ENCODE results near the gene MAFB.
A peak's percentile ranks its signal among the peaks of the same experiment; 100 is the strongest.

The MAFB gene

GRCh38 chr20:40702504-40702903 lies 13.5 kb upstream of the MAFB start:
- DNase-seq = no peak

- no peak for DNase-seq
These were observed 9.7 kb upstream of the MAFB start for GRCh38 chr20:40698744-40699143.

- DNase-seq = no peak
These were observed 9.2 kb upstream of the MAFB start for GRCh38 chr20:40698281-40698680.

- no peak for DNase-seq
These were observed 8.5 kb upstream of the MAFB start for GRCh38 chr20:40697541-40697940.

- no peak for DNase-seq
These were observed 6.2 kb upstream of the MAFB start for GRCh38 chr20:40695214-40695613.

GRCh38 chr20:40694246-40694645 lies 5.2 kb upstream of the MAFB start:
- DNase-seq = no peak

GRCh38 chr20:40692240-40693011 lies 3.4 kb upstream of the MAFB start:
- no peak for DNase-seq

- no peak for DNase-seq
These were observed 2.7 kb upstream of the MAFB start for GRCh38 chr20:40691566-40692239.

GRCh38 chr20:40690836-40691565 lies 2.0 kb upstream of the MAFB start:
- no peak for DNase-seq

- DNase-seq = peak; percentile 73
These were observed 1.2 kb upstream of the MAFB start for GRCh38 chr20:40689943-40690835.

GRCh38 chr20:40688129-40689099 lies 622 bp downstream of the MAFB start:
- no peak for DNase-seq

- no peak for DNase-seq
These were observed 1.5 kb downstream of the MAFB start for GRCh38 chr20:40687384-40688128.

- no peak for DNase-seq
These were observed 2.1 kb downstream of the MAFB start for GRCh38 chr20:40686893-40687292.

- DNase-seq = no peak
These were observed 2.6 kb downstream of the MAFB start for GRCh38 chr20:40686434-40686882.

- no peak for DNase-seq
These were observed 3.7 kb downstream of the MAFB start for GRCh38 chr20:40685349-40685748.

GRCh38 chr20:40683894-40684268 lies 5.2 kb downstream of the MAFB start:
- DNase-seq = no peak

- DNase-seq = no peak
These were observed 5.7 kb downstream of the MAFB start for GRCh38 chr20:40683221-40683893.

GRCh38 chr20:40682104-40682981 lies 6.7 kb downstream of the MAFB start:
- peak; percentile 18 for DNase-seq

GRCh38 chr20:40681684-40682083 lies 7.4 kb downstream of the MAFB start:
- no peak for DNase-seq
